GM19099 (cell line): ENCODE data around the gene HSPA12A.

ENCODE experiments used
- POLR2A ChIP-seq: IDR thresholded peaks from 3 replicates; pipeline ENCODE4 v1.6.1; 2011; ENCODE audit warnings: low read depth; ENCODE audit not compliant: insufficient read length; ENCODE audit errors: extremely low read depth

The HSPA12A gene

DNA sequence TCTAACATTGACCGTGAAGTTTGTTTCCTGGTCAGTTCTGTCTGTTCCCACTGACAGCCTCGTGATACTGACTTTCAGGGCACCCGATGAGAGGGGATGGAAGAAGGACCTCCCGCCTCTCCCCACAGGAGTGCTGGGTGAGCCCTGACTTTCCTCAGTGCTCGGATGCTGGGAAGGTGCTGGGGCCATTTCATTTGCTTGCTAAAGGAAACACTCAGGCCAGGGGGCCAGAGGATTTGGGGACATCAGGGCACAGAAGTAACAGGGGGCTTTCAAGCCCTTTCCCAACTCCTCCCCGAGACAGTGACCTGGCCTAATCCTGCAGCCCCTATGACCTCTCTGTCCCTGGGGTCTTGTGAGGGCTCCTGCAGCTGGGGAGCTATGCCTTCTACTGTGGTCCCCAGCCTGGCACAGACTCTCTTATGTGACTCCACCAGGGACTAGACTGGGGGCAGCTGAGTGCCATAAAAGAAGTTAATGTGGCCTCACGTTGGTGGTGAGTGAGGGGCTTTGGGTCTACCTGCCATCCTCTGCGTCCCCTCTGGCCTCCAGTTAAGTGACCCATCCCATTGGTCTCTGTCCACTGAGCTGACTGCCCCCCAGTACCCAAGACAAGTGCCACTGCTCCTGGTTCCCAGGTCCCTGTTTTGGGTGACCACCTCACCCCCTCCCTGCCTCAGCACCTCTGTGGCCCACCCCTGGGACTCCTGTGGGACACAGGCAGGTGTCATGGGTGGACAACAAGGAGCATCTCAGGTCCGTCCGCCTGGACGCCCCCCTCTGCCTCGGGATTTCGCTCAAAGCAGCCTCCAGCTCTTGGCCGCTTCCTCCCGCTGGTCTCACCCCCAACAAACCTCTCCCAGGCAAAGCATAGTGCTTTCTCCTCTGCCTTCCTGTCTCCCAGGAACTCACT lies 33.4 kb upstream of the HSPA12A start:
- TF ChIP-seq POLR2A: no peak

DNA sequence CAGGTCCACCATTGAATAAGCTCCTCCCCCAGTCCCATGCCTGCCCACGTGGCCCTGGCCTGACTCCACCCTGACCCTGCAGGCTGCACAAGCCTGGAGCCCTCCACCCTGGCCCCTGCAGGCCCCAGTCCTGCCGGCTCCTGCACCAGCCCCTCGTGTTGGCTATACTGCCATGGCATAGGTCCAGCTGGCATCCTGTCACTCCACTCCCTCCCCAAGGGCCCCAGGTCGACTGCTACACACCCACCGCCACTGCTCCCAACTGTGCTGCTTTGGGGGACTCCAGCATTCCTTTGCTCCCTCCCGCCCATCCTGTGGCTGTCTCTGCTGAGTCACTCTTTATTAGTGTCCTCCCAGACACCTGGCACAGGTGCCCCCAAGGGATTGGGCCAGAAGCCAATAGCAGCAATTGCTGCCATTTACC lies 32.4 kb upstream of the HSPA12A start:
- TF ChIP-seq POLR2A: no peak

DNA sequence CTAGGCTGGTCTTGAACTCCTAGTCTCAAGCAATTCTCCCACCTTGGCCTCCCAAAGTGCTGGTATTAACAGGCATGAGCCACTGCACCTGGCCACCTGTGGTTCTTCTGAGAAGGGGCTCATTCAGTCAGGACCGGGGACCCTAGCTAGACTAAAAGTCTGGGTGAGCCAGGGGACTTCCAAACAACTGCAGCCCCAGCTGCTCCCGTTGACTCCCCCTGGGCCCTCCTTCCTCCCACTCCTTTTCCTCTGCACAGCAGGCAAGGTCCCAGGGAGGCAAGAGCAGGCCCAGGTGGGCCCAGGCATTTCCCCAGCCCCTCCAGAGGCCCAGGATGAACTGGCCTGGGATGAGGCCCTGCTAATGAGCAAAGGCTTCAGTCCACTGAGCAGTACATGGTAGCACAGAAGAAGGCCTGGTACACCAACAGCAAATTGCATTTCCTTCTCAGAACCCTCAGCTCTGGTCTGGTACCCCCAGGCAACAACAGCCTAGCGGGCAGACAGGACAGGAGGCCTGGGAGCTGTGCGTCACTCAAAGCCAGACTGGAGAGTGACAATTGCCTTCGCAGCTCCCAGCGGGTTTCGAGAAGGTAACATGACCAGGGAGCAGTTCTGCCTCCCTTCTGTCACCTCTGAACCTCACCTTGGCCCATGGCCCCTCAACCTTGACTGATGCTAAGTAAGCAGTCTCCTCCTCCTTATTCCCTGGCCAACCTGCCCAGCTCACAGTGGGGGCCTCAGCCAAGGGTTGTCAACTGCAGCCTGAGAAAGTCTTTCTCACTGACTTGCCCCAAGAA lies 30.7 kb upstream of the HSPA12A start:
- TF ChIP-seq POLR2A: no peak

DNA sequence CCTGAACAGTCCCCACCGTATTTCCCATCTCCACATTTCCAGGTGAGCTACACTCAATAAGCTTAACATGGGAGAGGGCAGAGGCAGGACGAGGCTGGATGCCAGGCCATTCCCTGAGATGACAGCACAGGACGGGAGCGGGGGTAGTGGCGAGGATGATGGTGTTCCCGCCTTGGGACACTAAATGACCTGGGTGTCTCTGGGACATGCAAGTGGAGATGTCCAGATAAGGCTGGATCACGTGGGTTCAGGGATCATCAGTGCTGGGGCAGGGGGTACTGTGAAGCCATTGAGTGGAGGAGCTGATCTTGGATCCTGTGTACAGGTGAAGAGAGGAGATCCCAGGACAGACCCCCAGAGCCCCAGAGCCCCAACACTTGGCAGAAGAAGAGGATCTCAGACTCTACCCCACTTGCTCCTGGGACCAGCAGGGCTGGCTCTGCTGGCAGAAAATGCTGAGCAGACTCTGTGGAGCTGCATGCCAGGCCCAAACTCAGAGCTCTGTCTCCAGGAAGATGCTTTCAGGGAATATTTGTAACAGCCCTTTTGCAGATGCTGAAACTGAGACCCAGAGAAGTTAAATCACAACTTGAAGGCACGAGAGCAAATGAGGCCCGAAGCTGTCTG lies 29.7 kb upstream of the HSPA12A start:
- TF ChIP-seq POLR2A: no peak

DNA sequence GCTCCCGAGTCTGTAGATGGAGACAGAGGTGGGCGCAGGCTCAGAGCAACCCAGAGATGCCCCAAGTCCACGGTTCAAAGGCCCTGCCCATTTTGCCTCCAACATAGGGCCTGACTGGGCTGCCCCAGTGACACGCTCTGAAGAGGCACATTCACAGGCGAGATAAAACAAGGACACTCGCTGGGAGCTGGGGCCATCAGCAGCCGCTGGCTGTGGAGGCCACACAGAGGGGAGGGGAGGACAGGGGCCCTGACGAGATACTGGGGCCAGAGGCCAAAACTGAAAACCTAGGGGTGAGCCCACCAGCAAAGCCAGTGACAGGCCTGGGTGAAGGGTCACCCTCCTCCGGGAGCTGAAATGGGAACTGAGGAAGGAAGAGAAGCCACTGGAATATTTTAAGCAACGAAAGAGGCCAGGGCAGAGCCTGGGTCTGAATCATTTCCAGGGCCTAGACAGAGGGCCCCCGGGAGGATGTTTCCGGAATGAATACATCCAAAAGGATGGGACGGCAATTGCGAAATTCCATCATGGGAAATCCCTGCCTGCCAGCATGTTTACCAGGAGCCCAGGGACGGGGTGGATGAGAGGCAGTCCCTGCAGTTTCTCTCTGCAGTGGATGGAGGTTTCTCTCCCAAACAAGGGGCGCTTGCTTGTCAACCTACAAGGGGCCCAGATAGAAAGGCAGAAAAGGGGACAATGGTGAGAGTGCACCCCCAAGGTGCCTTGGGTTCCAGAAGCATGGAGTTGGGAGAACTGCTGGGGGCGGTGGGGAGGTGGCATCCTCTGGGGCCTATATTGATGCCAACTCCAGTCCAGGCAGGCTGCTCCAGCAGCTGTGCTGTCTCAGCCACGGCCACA lies 29.0 kb upstream of the HSPA12A start:
- no peak for TF ChIP-seq POLR2A

DNA sequence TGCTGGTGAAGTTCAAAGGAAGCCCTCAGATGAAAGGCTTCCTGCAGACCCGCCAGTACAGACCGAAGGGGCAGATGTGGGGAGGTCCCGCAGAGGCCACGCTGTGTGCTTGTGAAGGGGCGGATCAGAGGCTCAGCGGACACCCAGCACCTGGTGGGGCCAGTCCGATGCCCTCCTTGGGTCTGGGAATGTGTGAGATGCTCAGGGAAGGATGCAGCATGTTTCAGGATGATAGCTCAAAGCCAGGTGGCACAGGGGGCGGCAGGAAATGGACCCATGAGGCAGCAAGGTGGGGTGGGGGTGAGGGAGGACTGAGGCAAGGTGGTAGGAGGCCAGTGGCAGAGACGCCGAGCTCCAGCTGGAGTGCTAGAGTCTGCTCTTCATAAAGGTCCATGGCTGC lies 27.9 kb upstream of the HSPA12A start:
- TF ChIP-seq POLR2A: no peak

DNA sequence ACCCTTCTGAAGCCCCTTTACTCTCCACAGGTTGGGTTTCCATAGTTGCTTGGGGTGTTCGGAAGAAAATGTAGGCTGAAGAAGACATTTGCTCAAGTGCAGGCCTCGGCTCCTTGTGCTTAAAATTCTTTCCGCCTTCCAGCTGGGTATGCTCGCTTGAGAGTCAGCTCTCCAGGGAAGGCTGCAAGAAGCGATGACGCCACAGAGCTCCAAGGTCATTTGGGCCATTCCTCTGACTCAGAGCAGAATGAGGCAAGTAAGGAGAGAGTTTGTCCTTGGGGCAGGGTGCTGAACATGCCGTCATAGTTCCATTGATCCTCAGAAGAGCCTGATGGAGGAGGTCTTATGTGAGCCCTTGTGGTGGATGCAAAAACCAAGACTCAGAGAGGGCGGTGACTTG lies 27.4 kb upstream of the HSPA12A start:
- no peak for TF ChIP-seq POLR2A

DNA sequence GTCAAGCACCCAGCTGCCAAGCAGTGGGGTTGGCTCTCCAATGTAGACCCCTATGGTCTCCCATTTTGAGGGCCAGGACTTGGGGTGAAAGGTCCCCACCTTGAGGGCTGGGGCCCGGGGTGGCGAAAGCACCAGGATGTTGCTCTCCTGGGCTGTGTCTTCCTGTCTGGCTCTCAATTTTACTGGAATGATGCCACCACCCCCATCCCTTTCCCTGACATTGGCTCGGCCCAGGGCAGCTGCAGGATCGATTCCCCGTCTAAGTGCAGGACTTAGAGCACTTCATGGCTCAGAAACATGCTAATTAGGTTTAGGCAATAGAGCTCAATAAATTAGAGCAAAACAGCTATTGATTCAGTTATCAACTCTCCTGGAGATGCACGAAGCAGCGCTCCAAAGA lies 27.0 kb upstream of the HSPA12A start:
- TF ChIP-seq POLR2A: no peak

DNA sequence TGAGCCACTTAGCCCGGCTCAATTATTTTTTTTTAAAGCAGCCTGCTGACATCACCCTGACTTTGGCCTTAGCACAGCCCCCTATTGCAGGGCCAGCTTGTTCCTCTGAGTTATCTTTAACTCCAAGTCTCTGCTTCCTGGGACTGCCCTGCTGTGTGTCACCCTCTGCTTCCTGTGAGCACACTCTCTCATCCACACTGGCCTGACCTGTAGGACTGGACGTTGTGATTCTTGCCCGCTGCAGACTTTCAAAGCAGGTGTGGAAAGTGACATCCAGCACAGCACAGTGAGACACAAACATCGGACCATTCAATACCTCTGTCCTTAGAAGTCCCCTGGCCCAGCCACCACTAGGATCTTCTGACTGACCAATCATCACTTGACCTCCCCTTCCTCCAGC lies 26.4 kb upstream of the HSPA12A start:
- TF ChIP-seq POLR2A: no peak

DNA sequence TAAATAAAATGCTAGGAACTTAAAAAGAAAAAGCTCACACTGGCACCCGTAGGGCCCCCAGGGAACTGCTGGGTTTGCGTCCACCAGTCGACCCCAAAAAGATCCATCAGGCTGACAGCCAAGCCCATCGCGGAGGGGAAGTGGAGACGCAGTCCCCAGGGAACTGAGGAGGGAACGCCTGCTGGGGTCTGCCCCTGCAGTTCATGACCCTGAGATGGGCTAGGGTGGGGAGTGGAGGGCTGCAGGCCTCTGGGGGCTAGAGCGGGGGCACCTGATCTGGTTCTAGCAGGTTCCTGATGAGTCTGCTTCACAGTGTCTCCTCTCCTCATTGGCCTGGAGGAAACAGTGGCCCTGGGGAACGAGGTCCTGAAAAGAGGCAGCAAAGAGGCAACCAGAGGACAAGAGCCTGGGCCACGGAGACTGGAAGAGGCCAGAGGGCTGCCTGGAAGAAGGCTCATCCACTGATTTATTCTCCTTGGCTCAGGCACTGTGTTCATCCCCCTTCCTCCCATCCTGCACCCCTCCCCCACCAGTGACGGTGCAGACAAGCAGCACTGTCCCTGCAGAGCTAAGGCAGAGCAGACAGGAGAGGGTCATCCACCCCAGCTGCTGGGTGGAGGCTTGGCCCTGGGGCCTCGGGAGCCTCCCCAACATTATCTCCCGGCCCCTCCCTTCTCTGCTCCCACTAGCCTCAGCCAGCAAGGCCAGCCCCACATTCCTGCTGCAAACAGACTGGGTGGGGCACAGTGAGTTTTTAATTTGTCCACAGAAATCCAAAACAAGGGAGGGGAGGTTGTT lies 24.7 kb upstream of the HSPA12A start:
- no peak for TF ChIP-seq POLR2A

DNA sequence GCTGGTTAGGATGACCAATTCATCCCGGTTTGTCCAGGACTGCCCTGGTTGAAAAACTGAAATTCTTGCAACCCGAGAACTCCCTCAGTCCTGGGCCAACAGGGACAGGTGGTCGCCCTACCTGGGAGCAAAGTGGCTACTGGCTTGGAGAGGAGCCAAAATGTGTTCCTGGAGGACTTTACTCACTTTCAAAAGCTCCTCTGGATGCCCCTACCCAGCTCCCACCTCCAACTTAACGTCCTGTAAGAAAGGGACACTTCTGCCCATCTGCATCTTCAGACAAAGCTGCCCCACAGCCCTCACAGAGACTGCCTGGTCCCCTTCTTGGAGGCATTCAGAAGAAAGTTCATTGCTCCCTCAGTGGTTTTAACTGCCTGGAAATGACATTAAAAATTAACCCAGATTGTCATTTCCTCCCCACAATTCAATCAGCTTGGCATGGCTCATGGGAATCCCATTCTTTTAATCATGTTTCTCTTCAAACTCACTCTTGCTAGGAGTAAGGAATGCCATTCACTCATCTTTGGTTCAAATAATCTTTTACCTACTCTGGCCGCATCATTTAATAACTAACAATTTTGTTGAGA lies 24.0 kb upstream of the HSPA12A start:
- TF ChIP-seq POLR2A: no peak

DNA sequence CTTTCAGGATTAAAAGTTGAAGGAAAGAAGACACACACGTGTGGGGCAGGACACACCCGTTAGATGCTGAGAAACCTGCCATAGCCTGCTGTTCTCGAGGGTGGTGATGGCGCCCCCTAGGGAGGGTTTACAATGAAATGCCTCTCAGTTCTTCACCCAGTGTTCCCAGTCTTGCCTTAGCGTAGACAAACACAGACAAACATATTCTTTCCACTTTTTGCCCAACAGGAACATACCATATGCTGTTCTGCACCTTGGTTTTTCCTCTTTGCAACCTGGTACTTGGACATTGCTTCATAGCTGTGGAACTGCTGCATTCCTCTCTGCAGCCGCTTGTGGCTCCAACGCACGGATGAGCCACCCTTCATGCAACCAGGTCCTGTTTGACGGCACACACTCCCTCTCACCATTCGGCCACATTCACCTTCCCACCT lies 23.3 kb upstream of the HSPA12A start:
- TF ChIP-seq POLR2A: no peak

DNA sequence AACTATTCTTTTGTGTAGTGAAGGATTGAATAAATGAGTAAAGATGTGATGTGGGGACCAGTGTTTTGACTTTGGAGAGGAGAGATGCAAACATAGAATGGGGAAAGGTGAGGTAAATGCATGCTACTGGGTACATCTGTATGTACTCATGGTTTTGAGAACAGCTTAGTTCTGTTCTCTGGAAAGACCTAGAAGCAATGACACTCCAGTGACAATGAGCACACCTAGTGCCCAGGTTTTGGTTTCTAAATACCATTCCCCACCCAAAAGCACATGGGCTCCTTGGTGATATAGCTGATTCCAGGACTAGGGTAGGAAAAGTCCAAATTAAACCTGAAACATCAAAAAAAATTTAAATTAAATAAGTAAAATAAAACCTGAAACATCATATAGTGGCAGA lies 22.6 kb upstream of the HSPA12A start:
- no peak for TF ChIP-seq POLR2A

DNA sequence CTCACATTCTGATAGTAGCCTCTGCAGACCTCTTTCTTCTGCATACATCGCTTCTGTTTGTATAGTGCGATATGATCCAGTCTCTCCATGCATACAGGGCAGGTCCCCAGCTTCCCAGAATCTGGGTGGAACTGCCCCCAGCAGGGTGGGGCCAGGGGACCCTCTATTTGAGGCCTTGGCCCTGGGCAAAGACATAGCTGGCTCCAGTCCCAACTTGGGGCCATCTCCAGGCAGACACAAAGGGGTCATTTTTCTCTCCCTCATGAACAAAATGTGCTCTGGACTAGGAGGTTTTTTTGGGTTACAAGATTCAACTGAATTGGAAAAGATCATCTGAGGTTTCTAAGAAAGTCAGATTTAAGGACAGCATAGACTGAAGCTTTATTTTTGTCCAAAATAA lies 21.1 kb upstream of the HSPA12A start:
- no peak for TF ChIP-seq POLR2A

DNA sequence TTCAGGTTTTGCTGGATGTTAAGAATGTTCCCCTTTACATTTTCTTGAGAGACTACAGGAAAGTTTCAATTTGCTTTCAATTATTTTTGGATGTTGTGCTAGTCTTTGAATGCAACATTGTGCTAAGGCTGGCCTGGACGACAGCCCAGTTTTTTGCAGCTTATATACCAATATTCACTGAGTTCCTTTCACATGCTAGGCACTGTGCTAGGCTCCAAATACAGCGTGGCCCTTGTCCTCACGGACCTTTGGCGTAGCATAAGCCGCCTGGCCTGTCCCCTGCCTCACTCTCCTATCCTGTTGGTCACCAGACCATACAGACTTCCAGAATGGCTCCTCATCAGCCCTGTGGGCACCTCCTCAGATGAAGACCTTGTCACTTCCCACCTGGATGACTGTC lies 19.5 kb upstream of the HSPA12A start:
- TF ChIP-seq POLR2A: no peak
